Measurements from ENCODE around the gene C6orf132. TPM values are rescaled to one million over a fixed set of nuclear protein-coding genes. Genes with fewer than 3 reads are reported as not detected.

Gene C6orf132
- total RNA-seq, 1 donor from 2014 or later, result 4.0 TPM

GRCh38 chr6:42105709-42106108 lies 36.7 kb downstream of the C6orf132 start:
- no peaks in the 10 kb centered on the region for H3K27me3 Mint-ChIP-seq (ENCODE audit: unreplicated experiment)
- no peaks in the 10 kb centered on the region for H3K9me3 Mint-ChIP-seq (ENCODE audit: unreplicated experiment)
- TF ChIP-seq CTCF (IDR thresholded peaks at IDR 0.05), result no peak
- peaks cover 9% of the 10 kb centered on the region for H3K4me1 Mint-ChIP-seq (ENCODE audit: unreplicated experiment)
- H3K36me3 Mint-ChIP-seq (ENCODE audit: unreplicated experiment), result peaks cover 11% of the 10 kb centered on the region
- H3K4me3 Mint-ChIP-seq (ENCODE audit: unreplicated experiment), result no peak overlapping the region
- no peak for DNase-seq (ENCODE audit: extremely low spot score, unreplicated experiment)
- no peak overlapping the region for H3K27ac Mint-ChIP-seq (ENCODE audit: unreplicated experiment)

GRCh38 chr6:42105156-42105648 lies 37.2 kb downstream of the C6orf132 start:
- Mint-ChIP-seq H3K4me3 (ENCODE audit: unreplicated experiment) (no peak overlapping the region), H3K4me1 (ENCODE audit: unreplicated experiment) (peaks cover 14% of the 10 kb centered on the region), H3K27me3 (ENCODE audit: unreplicated experiment) (no peaks in the 10 kb centered on the region), H3K27ac (ENCODE audit: unreplicated experiment) (no peak overlapping the region), H3K9me3 (ENCODE audit: unreplicated experiment) (no peaks in the 10 kb centered on the region), H3K36me3 (ENCODE audit: unreplicated experiment) (peaks cover 11% of the 10 kb centered on the region)
- DNase-seq (ENCODE audit: extremely low spot score, unreplicated experiment), result no peak
- no peak for TF ChIP-seq CTCF (IDR thresholded peaks at IDR 0.05)

GRCh38 chr6:42104804-42105125 lies 37.7 kb downstream of the C6orf132 start:
- Mint-ChIP-seq H3K9me3 (ENCODE audit: unreplicated experiment) (no peaks in the 10 kb centered on the region), H3K4me3 (ENCODE audit: unreplicated experiment) (no peak overlapping the region), H3K36me3 (ENCODE audit: unreplicated experiment) (peaks cover 9% of the 10 kb centered on the region), H3K4me1 (ENCODE audit: unreplicated experiment) (peaks cover 18% of the 10 kb centered on the region), H3K27ac (ENCODE audit: unreplicated experiment) (no peak overlapping the region), H3K27me3 (ENCODE audit: unreplicated experiment) (no peaks in the 10 kb centered on the region)
- no peak for DNase-seq (ENCODE audit: extremely low spot score, unreplicated experiment)
- TF ChIP-seq CTCF (IDR thresholded peaks at IDR 0.05), result no peak

GRCh38 chr6:42104095-42104803 lies 38.2 kb downstream of the C6orf132 start:
- TF ChIP-seq CTCF (IDR thresholded peaks at IDR 0.05), result peak; percentile 50
- no peak overlapping the region for H3K4me3 Mint-ChIP-seq (ENCODE audit: unreplicated experiment)
- H3K4me1 Mint-ChIP-seq (ENCODE audit: unreplicated experiment), result peaks cover 21% of the 10 kb centered on the region
- no peaks in the 10 kb centered on the region for H3K9me3 Mint-ChIP-seq (ENCODE audit: unreplicated experiment)
- peaks cover 6% of the 10 kb centered on the region for H3K36me3 Mint-ChIP-seq (ENCODE audit: unreplicated experiment)
- DNase-seq (ENCODE audit: extremely low spot score, unreplicated experiment), result no peak
- H3K27me3 Mint-ChIP-seq (ENCODE audit: unreplicated experiment), result no peaks in the 10 kb centered on the region
- no peak overlapping the region for H3K27ac Mint-ChIP-seq (ENCODE audit: unreplicated experiment)

GRCh38 chr6:42103753-42104094 lies 38.7 kb downstream of the C6orf132 start:
- Mint-ChIP-seq H3K4me1 (ENCODE audit: unreplicated experiment) (peaks cover 21% of the 10 kb centered on the region), H3K9me3 (ENCODE audit: unreplicated experiment) (no peaks in the 10 kb centered on the region), H3K27me3 (ENCODE audit: unreplicated experiment) (no peaks in the 10 kb centered on the region), H3K36me3 (ENCODE audit: unreplicated experiment) (peaks cover 6% of the 10 kb centered on the region), H3K27ac (ENCODE audit: unreplicated experiment) (no peak overlapping the region), H3K4me3 (ENCODE audit: unreplicated experiment) (no peak overlapping the region)
- no peak for DNase-seq (ENCODE audit: extremely low spot score, unreplicated experiment)
- no peak for TF ChIP-seq CTCF (IDR thresholded peaks at IDR 0.05)

Data from osteocyte (in vitro differentiated cells).